ENCODE data around the gene LCN12. TPM values are rescaled to one million over a fixed set of nuclear protein-coding genes. Genes with fewer than 3 reads are reported as not detected.

Gene LCN12
- total RNA-seq, 1 experiment from 2014 or later, result 4.2 TPM

DNA sequence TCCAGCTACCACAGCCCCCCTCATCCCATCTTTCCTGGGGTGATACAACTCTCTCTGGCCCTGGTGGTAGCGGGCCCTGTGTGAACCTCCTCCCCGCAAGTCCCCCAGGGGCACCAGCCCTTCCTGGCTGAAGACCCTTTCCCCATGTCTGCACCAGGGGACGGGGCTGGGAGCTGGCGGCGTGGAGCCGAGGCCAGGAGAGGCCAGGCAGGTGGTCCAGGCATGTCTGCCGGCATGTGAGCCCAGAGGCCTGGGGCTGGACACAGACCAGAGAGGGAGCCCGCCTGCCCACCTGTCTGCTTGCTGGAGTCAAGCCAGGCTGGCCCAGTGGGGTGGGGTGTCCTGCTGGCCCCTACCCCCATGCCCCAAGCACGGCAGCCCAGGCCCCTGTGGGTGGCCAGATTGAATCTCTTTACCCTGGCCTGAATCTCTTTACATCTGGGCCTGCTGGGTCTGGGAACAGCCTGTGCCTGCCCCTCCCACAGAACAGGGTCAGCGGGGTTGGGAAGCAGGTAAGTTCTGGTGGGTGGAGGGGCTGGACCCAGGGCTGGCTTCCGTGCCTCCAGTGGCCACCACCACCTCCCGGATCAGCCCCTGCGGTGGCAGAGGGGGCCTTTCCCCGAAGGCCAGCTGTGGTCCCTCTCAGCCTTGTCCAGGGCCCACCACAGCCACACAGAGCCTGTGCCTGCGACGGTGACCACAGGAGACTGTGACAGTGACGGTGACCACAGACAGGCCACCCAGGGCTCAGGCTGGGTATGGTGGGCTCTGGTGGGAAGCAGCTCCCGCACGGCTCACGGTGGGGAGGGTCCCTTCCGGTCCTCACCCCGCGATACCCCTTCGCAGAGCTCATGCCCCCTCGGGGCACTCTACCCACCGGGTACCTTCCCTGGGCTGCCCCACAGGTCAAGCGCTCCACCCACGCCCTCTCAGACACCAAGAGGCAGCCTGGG, 7.1 kb downstream of the LCN12 start:
- ChIA-PET POLR2A (no interaction called here), RAD21 (ENCODE audit: low non-redundant PET in 1 of 2, low total read pairs in 2 of 2, uncharacterized antibody in 2 of 2, unreplicated experiment in 2 of 2) (no interaction called here), CTCF (no interaction called here)
- no peaks in the 10 kb centered on the region for H3K9me2 ChIP-seq (ENCODE audit: insufficient read depth)
- ATAC-seq, result no peak
- no peaks in the 10 kb centered on the region for H4K20me1 ChIP-seq (ENCODE audit: insufficient read depth)
- H3K4me3 ChIP-seq (replicated peaks in 1 of 2; ENCODE audit: low read depth in 1 of 2, low read length in 2 of 2), result no peak overlapping the region
- no peaks in the 10 kb centered on the region for H3K27me3 ChIP-seq (ENCODE audit: insufficient read depth, low read length)
- no peak for TF ChIP-seq FOSL1 (IDR thresholded peaks at IDR 0.05; ENCODE audit: low read depth)
- TF ChIP-seq SP1 (IDR thresholded peaks at IDR 0.05; ENCODE audit: low read depth), result no peak
- no peak for TF ChIP-seq TCF7L2 (IDR thresholded peaks at IDR 0.05; ENCODE audit: borderline replicate concordance, extremely low read depth, insufficient read depth, insufficient read length)
- TF ChIP-seq CBX3 (IDR thresholded peaks at IDR 0.05; ENCODE audit: low read depth), result no peak
- TF ChIP-seq, protein P1, sequence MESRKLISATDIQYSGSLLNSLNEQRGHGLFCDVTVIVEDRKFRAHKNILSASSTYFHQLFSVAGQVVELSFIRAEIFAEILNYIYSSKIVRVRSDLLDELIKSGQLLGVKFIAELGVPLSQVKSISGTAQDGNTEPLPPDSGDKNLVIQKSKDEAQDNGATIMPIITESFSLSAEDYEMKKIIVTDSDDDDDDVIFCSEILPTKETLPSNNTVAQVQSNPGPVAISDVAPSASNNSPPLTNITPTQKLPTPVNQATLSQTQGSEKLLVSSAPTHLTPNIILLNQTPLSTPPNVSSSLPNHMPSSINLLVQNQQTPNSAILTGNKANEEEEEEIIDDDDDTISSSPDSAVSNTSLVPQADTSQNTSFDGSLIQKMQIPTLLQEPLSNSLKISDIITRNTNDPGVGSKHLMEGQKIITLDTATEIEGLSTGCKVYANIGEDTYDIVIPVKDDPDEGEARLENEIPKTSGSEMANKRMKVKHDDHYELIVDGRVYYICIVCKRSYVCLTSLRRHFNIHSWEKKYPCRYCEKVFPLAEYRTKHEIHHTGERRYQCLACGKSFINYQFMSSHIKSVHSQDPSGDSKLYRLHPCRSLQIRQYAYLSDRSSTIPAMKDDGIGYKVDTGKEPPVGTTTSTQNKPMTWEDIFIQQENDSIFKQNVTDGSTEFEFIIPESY (IDR thresholded peaks at IDR 0.05; ENCODE audit: extremely low read depth, insufficient replicate concordance, low read length), result no peak
- TF ChIP-seq SRF (IDR thresholded peaks at IDR 0.05; ENCODE audit: low read depth), result no peak
- TF ChIP-seq EGR1 (IDR thresholded peaks at IDR 0.05; ENCODE audit: low read depth), result no peak
- TF ChIP-seq, protein P2, sequence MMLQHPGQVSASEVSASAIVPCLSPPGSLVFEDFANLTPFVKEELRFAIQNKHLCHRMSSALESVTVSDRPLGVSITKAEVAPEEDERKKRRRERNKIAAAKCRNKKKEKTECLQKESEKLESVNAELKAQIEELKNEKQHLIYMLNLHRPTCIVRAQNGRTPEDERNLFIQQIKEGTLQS (IDR thresholded peaks at IDR 0.05), result no peak
- TF ChIP-seq EZH2 (IDR thresholded peaks at IDR 0.05), result no peak
- TF ChIP-seq YY1 (IDR thresholded peaks at IDR 0.05; ENCODE audit: extremely low read depth, insufficient replicate concordance, low read depth, low read length), result no peak
- TF ChIP-seq CEBPB (IDR thresholded peaks at IDR 0.05; ENCODE audit: low read depth), result no peak
- no peak for TF ChIP-seq JUND (IDR thresholded peaks at IDR 0.05)
- TF ChIP-seq ZFX (IDR thresholded peaks at IDR 0.05), result no peak
- no peak for TF ChIP-seq RAD21 (IDR thresholded peaks at IDR 0.05; ENCODE audit: low read depth)
- no peak for TF ChIP-seq EZH2phosphoT487 (IDR thresholded peaks at IDR 0.05; ENCODE audit: borderline replicate concordance)
- TF ChIP-seq ELF1 (IDR thresholded peaks at IDR 0.05; ENCODE audit: borderline replicate concordance, low read depth), result no peak
- TF ChIP-seq, protein P3, sequence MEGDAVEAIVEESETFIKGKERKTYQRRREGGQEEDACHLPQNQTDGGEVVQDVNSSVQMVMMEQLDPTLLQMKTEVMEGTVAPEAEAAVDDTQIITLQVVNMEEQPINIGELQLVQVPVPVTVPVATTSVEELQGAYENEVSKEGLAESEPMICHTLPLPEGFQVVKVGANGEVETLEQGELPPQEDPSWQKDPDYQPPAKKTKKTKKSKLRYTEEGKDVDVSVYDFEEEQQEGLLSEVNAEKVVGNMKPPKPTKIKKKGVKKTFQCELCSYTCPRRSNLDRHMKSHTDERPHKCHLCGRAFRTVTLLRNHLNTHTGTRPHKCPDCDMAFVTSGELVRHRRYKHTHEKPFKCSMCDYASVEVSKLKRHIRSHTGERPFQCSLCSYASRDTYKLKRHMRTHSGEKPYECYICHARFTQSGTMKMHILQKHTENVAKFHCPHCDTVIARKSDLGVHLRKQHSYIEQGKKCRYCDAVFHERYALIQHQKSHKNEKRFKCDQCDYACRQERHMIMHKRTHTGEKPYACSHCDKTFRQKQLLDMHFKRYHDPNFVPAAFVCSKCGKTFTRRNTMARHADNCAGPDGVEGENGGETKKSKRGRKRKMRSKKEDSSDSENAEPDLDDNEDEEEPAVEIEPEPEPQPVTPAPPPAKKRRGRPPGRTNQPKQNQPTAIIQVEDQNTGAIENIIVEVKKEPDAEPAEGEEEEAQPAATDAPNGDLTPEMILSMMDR (IDR thresholded peaks at IDR 0.05 in 2 of 3, conservative IDR thresholded peaks at IDR 0.05 in 1 of 3; ENCODE audit: borderline replicate concordance in 1 of 3, insufficient read depth in 1 of 3, low read depth in 2 of 3, low read length in 2 of 3), result no peak
- TF ChIP-seq POLR2AphosphoS5 (IDR thresholded peaks at IDR 0.05; ENCODE audit: low read depth, low read length), result no peak
- TF ChIP-seq, protein P4, sequence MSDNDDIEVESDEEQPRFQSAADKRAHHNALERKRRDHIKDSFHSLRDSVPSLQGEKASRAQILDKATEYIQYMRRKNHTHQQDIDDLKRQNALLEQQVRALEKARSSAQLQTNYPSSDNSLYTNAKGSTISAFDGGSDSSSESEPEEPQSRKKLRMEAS (IDR thresholded peaks at IDR 0.05), result no peak
- TF ChIP-seq ZNF274 (IDR thresholded peaks at IDR 0.05; ENCODE audit: low read depth, low read length), result no peak
- H3K4me1 ChIP-seq (ENCODE audit: control insufficient read depth in 1 of 2, insufficient read depth in 2 of 2, low read length in 2 of 2), result peaks cover 4 to 11% of the 10 kb centered on the region in 2 experiments
- H3K4me2 ChIP-seq (ENCODE audit: low read length), result no peak overlapping the region
- no peak overlapping the region for H2AFZ ChIP-seq (ENCODE audit: low read depth, low read length, poor library complexity, severe bottlenecking)
- no peak overlapping the region; the same call in 1 of the 2 replicates for H3K27ac ChIP-seq (ENCODE audit: low read depth, low read length)
- H3K9me3 ChIP-seq (ENCODE audit: control insufficient read depth in 1 of 2, insufficient read depth in 1 of 2, low read depth in 1 of 2, low read length in 2 of 2), result no peaks in the 10 kb centered on the region
- H3K36me3 ChIP-seq (ENCODE audit: control insufficient read depth in 1 of 2, insufficient read depth in 2 of 2, low read length in 2 of 2), result no peaks in the 10 kb centered on the region
- DNase-seq (ENCODE audit: low read depth, low spot score), result no peak
- BruUV-seq (replicated peaks), result no TSS peak
- intact Hi-C loops (cut with micrococcal nuclease), result no loop called here
- H3K9ac ChIP-seq (ENCODE audit: low read length), result no peak overlapping the region
- no peaks in the 10 kb centered on the region for H3K79me2 ChIP-seq (ENCODE audit: insufficient read depth, low read length)
